ENCODE measurements around the gene EIF1.

EIF1 gene

GRCh38 chr17:41702712-41703111 lies 14.0 kb downstream of the EIF1 start:
- no peaks in the 10 kb centered on the region for H3K4me1 ChIP-seq (ENCODE audit: control insufficient read depth, insufficient read depth, low read length, poor library complexity, severe bottlenecking)
- no peak overlapping the region for H3K27ac ChIP-seq (ENCODE audit: insufficient read depth, low read length, poor library complexity, severe bottlenecking)
- H3K27me3 ChIP-seq (replicated peaks; ENCODE audit: control insufficient read depth, insufficient read depth, low read length, poor library complexity, severe bottlenecking), result no peaks in the 10 kb centered on the region
- H3K36me3 ChIP-seq (ENCODE audit: control insufficient read depth, insufficient read depth, low read length), result no peaks in the 10 kb centered on the region
- no peaks in the 10 kb centered on the region for H3K9me3 ChIP-seq (ENCODE audit: control insufficient read depth, low read length)
- no peak overlapping the region for H3K4me3 ChIP-seq (ENCODE audit: insufficient read depth, low read depth, low read length, poor library complexity, severe bottlenecking)
- DNase-seq, result no peak

GRCh38 chr17:41705271-41705991 lies 16.7 kb downstream of the EIF1 start:
- no peak overlapping the region for H3K27ac ChIP-seq (ENCODE audit: insufficient read depth, low read length, poor library complexity, severe bottlenecking)
- no peaks in the 10 kb centered on the region for H3K9me3 ChIP-seq (ENCODE audit: control insufficient read depth, low read length)
- no peaks in the 10 kb centered on the region for H3K4me1 ChIP-seq (ENCODE audit: control insufficient read depth, insufficient read depth, low read length, poor library complexity, severe bottlenecking)
- no peaks in the 10 kb centered on the region for H3K36me3 ChIP-seq (ENCODE audit: control insufficient read depth, insufficient read depth, low read length)
- DNase-seq, result no peak
- H3K27me3 ChIP-seq (replicated peaks; ENCODE audit: control insufficient read depth, insufficient read depth, low read length, poor library complexity, severe bottlenecking), result no peaks in the 10 kb centered on the region
- no peak overlapping the region for H3K4me3 ChIP-seq (ENCODE audit: insufficient read depth, low read depth, low read length, poor library complexity, severe bottlenecking)

GRCh38 chr17:41707803-41708669 lies 19.4 kb downstream of the EIF1 start:
- Histone ChIP-seq H3K9me3 (ENCODE audit: control insufficient read depth, low read length) (no peaks in the 10 kb centered on the region), H3K27ac (ENCODE audit: insufficient read depth, low read length, poor library complexity, severe bottlenecking) (no peak overlapping the region), H3K4me1 (ENCODE audit: control insufficient read depth, insufficient read depth, low read length, poor library complexity, severe bottlenecking) (no peaks in the 10 kb centered on the region), H3K4me3 (ENCODE audit: insufficient read depth, low read depth, low read length, poor library complexity, severe bottlenecking) (no peak overlapping the region), H3K36me3 (ENCODE audit: control insufficient read depth, insufficient read depth, low read length) (no peaks in the 10 kb centered on the region), H3K27me3 (replicated peaks; ENCODE audit: control insufficient read depth, insufficient read depth, low read length, poor library complexity, severe bottlenecking) (no peaks in the 10 kb centered on the region)
- DNase-seq, result no peak

- Histone ChIP-seq H3K27ac (ENCODE audit: insufficient read depth, low read length, poor library complexity, severe bottlenecking) (no peak overlapping the region), H3K27me3 (replicated peaks; ENCODE audit: control insufficient read depth, insufficient read depth, low read length, poor library complexity, severe bottlenecking) (no peaks in the 10 kb centered on the region), H3K9me3 (ENCODE audit: control insufficient read depth, low read length) (no peaks in the 10 kb centered on the region), H3K4me1 (ENCODE audit: control insufficient read depth, insufficient read depth, low read length, poor library complexity, severe bottlenecking) (no peaks in the 10 kb centered on the region), H3K4me3 (ENCODE audit: insufficient read depth, low read depth, low read length, poor library complexity, severe bottlenecking) (no peak overlapping the region), H3K36me3 (ENCODE audit: control insufficient read depth, insufficient read depth, low read length) (no peaks in the 10 kb centered on the region)
- DNase-seq, result no peak
These were observed 21.9 kb downstream of the EIF1 start for GRCh38 chr17:41710472-41711090.

GRCh38 chr17:41711669-41712400 lies 23.1 kb downstream of the EIF1 start, which contains the start of gene GAST:
TSS of gene GAST (plus strand) at chr17:41712331. CDS start at chr17:41715437, 3,106 bp downstream.
- no peak within 1 kb of the TSS for H3K27ac ChIP-seq (ENCODE audit: insufficient read depth, low read length, poor library complexity, severe bottlenecking)
- no peaks in the 10 kb centered on the region for H3K27me3 ChIP-seq (replicated peaks; ENCODE audit: control insufficient read depth, insufficient read depth, low read length, poor library complexity, severe bottlenecking)
- no peak for DNase-seq
- no peaks in the 10 kb centered on the region for H3K4me1 ChIP-seq (ENCODE audit: control insufficient read depth, insufficient read depth, low read length, poor library complexity, severe bottlenecking)
- no peaks in the 10 kb centered on the region for H3K9me3 ChIP-seq (ENCODE audit: control insufficient read depth, low read length)
- H3K36me3 ChIP-seq (ENCODE audit: control insufficient read depth, insufficient read depth, low read length), result no peaks in the 10 kb centered on the region
- no peak within 1 kb of the TSS for H3K4me3 ChIP-seq (ENCODE audit: insufficient read depth, low read depth, low read length, poor library complexity, severe bottlenecking)

- Histone ChIP-seq H3K27ac (ENCODE audit: insufficient read depth, low read length, poor library complexity, severe bottlenecking) (no peak overlapping the region), H3K4me3 (ENCODE audit: insufficient read depth, low read depth, low read length, poor library complexity, severe bottlenecking) (no peak overlapping the region), H3K27me3 (replicated peaks; ENCODE audit: control insufficient read depth, insufficient read depth, low read length, poor library complexity, severe bottlenecking) (no peaks in the 10 kb centered on the region), H3K36me3 (ENCODE audit: control insufficient read depth, insufficient read depth, low read length) (no peaks in the 10 kb centered on the region), H3K9me3 (ENCODE audit: control insufficient read depth, low read length) (no peaks in the 10 kb centered on the region), H3K4me1 (ENCODE audit: control insufficient read depth, insufficient read depth, low read length, poor library complexity, severe bottlenecking) (no peaks in the 10 kb centered on the region)
- DNase-seq, result no peak
These were observed 29.0 kb downstream of the EIF1 start for GRCh38 chr17:41717408-41718286.

GRCh38 chr17:41718287-41718645 lies 29.6 kb downstream of the EIF1 start:
- H3K4me3 ChIP-seq (ENCODE audit: insufficient read depth, low read depth, low read length, poor library complexity, severe bottlenecking), result no peak overlapping the region
- H3K27me3 ChIP-seq (replicated peaks; ENCODE audit: control insufficient read depth, insufficient read depth, low read length, poor library complexity, severe bottlenecking), result no peaks in the 10 kb centered on the region
- H3K9me3 ChIP-seq (ENCODE audit: control insufficient read depth, low read length), result no peaks in the 10 kb centered on the region
- H3K27ac ChIP-seq (ENCODE audit: insufficient read depth, low read length, poor library complexity, severe bottlenecking), result no peak overlapping the region
- H3K4me1 ChIP-seq (ENCODE audit: control insufficient read depth, insufficient read depth, low read length, poor library complexity, severe bottlenecking), result no peaks in the 10 kb centered on the region
- DNase-seq, result no peak
- no peaks in the 10 kb centered on the region for H3K36me3 ChIP-seq (ENCODE audit: control insufficient read depth, insufficient read depth, low read length)

- no peaks in the 10 kb centered on the region for H3K4me1 ChIP-seq (ENCODE audit: control insufficient read depth, insufficient read depth, low read length, poor library complexity, severe bottlenecking)
- no peaks in the 10 kb centered on the region for H3K27me3 ChIP-seq (replicated peaks; ENCODE audit: control insufficient read depth, insufficient read depth, low read length, poor library complexity, severe bottlenecking)
- H3K9me3 ChIP-seq (ENCODE audit: control insufficient read depth, low read length), result no peaks in the 10 kb centered on the region
- no peak overlapping the region for H3K27ac ChIP-seq (ENCODE audit: insufficient read depth, low read length, poor library complexity, severe bottlenecking)
- no peak for DNase-seq
- H3K36me3 ChIP-seq (ENCODE audit: control insufficient read depth, insufficient read depth, low read length), result no peaks in the 10 kb centered on the region
- H3K4me3 ChIP-seq (ENCODE audit: insufficient read depth, low read depth, low read length, poor library complexity, severe bottlenecking), result no peak overlapping the region
These were observed 33.5 kb downstream of the EIF1 start for GRCh38 chr17:41722231-41722630.

- Histone ChIP-seq H3K4me3 (ENCODE audit: insufficient read depth, low read depth, low read length, poor library complexity, severe bottlenecking) (no peak overlapping the region), H3K9me3 (ENCODE audit: control insufficient read depth, low read length) (no peaks in the 10 kb centered on the region), H3K36me3 (ENCODE audit: control insufficient read depth, insufficient read depth, low read length) (no peaks in the 10 kb centered on the region), H3K4me1 (ENCODE audit: control insufficient read depth, insufficient read depth, low read length, poor library complexity, severe bottlenecking) (no peaks in the 10 kb centered on the region), H3K27ac (ENCODE audit: insufficient read depth, low read length, poor library complexity, severe bottlenecking) (no peak overlapping the region), H3K27me3 (replicated peaks; ENCODE audit: control insufficient read depth, insufficient read depth, low read length, poor library complexity, severe bottlenecking) (no peaks in the 10 kb centered on the region)
- no peak for DNase-seq
These were observed 35.3 kb downstream of the EIF1 start for GRCh38 chr17:41723801-41724475.
